Measurements from ENCODE around the gene NUDCD3. TPM values are rescaled to one million over a fixed set of nuclear protein-coding genes. Genes with fewer than 3 reads are reported as not detected.
A peak's percentile ranks its signal among the peaks of the same experiment; 100 is the strongest.

Gene NUDCD3
- total and polyA plus RNA-seq, 2 of the 8 experiments (the other 6 are each of a cell fraction or from before 2014, with no cell fraction given) = 35.2 to 93.7 TPM

DNA sequence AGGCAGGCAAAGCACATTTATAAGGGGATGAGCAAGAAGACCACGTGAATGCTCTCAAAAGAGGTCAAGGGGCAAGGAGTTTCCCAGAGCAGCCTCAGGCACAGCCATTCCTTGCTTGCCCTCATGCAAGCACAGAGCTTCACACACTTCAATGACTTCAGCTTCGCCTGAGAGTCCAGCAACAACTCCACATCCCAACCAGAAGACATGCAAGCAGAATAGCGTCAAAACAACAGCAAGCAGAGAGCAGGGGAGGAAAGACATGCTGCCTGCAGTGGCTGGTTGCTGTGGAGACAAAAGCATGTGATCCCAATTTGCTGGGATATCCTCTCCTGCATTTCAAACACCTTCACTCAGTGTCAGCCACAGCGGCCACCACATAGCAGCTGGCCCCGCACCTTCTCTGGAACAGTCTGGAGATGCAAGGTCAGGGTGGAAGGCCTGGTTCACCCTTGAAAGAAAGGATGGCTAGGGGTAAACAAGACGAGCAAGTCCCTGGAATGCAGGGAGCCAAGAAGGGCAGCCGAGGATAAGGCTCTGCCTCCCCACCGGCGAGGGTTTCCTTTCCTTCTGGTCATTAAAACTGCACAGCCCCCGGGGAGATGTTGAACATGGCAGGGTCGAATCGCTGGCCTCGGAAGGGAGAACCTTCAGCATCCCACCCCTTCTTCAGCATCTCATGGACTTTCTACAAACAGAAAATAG lies 104.9 kb downstream of the NUDCD3 start:
- H3K4me3 ChIP-seq (ENCODE audit: extremely low read depth in 1 of 4, insufficient read depth in 2 of 4, low read depth in 3 of 4, low read length in 4 of 4) = no peak overlapping the region
- no peak overlapping the region for H3K9ac ChIP-seq (replicated peaks in 1 of 4; ENCODE audit: extremely low read depth in 1 of 4, low read depth in 3 of 4, low read length in 3 of 4)
- no peaks in the 10 kb centered on the region for H3K9me3 ChIP-seq (ENCODE audit: insufficient read depth in 2 of 2, low read depth in 1 of 2, low read length in 1 of 2)
- peaks cover 4 to 12% of the 10 kb centered on the region in 2 experiments for H4K20me1 ChIP-seq (replicated peaks in 1 of 2; ENCODE audit: control insufficient read depth in 1 of 2, insufficient read depth in 2 of 2, low read length in 2 of 2)
- peak overlapping the region; percentile 16; the same call in 1 of the 2 replicates for H2BK5ac ChIP-seq (ENCODE audit: low read depth, low read length)
- H3K79me1 ChIP-seq (ENCODE audit: low read depth, low read length) = no peaks in the 10 kb centered on the region; the same call in 1 of the 2 replicates
- TF ChIP-seq NANOG (IDR thresholded peaks at IDR 0.05; ENCODE audit: insufficient read depth, low read depth, low read length, poor library complexity, severe bottlenecking) (no peak), SAP30 (IDR thresholded peaks at IDR 0.05; ENCODE audit: insufficient read depth, insufficient replicate concordance, low read length) (no peak), RXRA (IDR thresholded peaks at IDR 0.05; ENCODE audit: insufficient read depth, low read depth, low read length) (no peak), CTBP2 (IDR thresholded peaks at IDR 0.05; ENCODE audit: borderline replicate concordance, insufficient read depth, insufficient read length, low read length) (no peak), GTF2F1 (IDR thresholded peaks at IDR 0.05; ENCODE audit: borderline replicate concordance, low read depth, low read length) (no peak), TCF12 (IDR thresholded peaks at IDR 0.05; ENCODE audit: low read depth, low read length) (no peak), ZNF274 (IDR thresholded peaks at IDR 0.05; ENCODE audit: borderline replicate concordance, extremely low read depth, low read length) (no peak), CBX5 (IDR thresholded peaks at IDR 0.05; ENCODE audit: low read depth, low read length) (no peak), EP300 (IDR thresholded peaks at IDR 0.05; ENCODE audit: borderline replicate concordance in 1 of 2, low read depth in 2 of 2, low read length in 2 of 2) (no peak), EZH2 (IDR thresholded peaks at IDR 0.05; ENCODE audit: low read depth, low read length, severe bottlenecking) (no peak)
- TF ChIP-seq, protein P1, sequence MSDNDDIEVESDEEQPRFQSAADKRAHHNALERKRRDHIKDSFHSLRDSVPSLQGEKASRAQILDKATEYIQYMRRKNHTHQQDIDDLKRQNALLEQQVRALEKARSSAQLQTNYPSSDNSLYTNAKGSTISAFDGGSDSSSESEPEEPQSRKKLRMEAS (IDR thresholded peaks at IDR 0.05) = no peak
- no peak overlapping the region for H2BK12ac ChIP-seq (ENCODE audit: low read depth, low read length)
- H2BK20ac ChIP-seq (ENCODE audit: low read length) = no peak overlapping the region
- H3K79me2 ChIP-seq (ENCODE audit: control insufficient read depth in 1 of 2, insufficient read depth in 2 of 2, low read length in 2 of 2) = no peaks in the 10 kb centered on the region
- peaks cover 0 to 9% (median 2%) of the 10 kb centered on the region in 4 experiments; a peak in 3 of 8 replicates for H3K36me3 ChIP-seq (ENCODE audit: control insufficient read depth in 2 of 4, insufficient read depth in 4 of 4, low read length in 3 of 4)
- DNase-seq (ENCODE audit: low read depth in 1 of 2, low spot score in 2 of 2) (peak in 1 of 2 experiments; percentile 23), FAIRE-seq (no peak)
- H3K4me2 ChIP-seq (ENCODE audit: insufficient read depth in 1 of 2, low read depth in 2 of 2, low read length in 2 of 2) = no peak overlapping the region
- no peak overlapping the region for H3K27ac ChIP-seq (ENCODE audit: low read depth, low read length)
- ChIA-PET CTCF (ENCODE audit: partially characterized antibody) (interaction anchor here (0.7 to 1.0 kb wide), 2 partner anchors 38 to 76 kb away, joined by 3 read pairs; no protein-coding TSS in a partner anchor), POLR2A (ENCODE audit: partially characterized antibody) (no interaction called here)
- no peak overlapping the region for H4K8ac ChIP-seq (ENCODE audit: extremely low read depth, insufficient read depth, low read length)
- H2AFZ ChIP-seq (ENCODE audit: low read length) = no peak overlapping the region
- H3K4me1 ChIP-seq (replicated peaks in 1 of 4; ENCODE audit: control insufficient read depth in 3 of 4, insufficient read depth in 4 of 4, low read length in 3 of 4) = no peaks in the 10 kb centered on the region
- no peaks in the 10 kb centered on the region for H3K23me2 ChIP-seq (ENCODE audit: low read depth, low read length)
- no peak overlapping the region for H3K56ac ChIP-seq (replicated peaks; ENCODE audit: insufficient read length, low read depth, low read length)
- H3K23ac ChIP-seq (ENCODE audit: insufficient read length) = no peak overlapping the region
- H2BK15ac ChIP-seq (ENCODE audit: low read length) = no peak overlapping the region
- no peak overlapping the region for H2BK120ac ChIP-seq (replicated peaks; ENCODE audit: low read depth, low read length)
- no peak overlapping the region for H4K91ac ChIP-seq (replicated peaks; ENCODE audit: insufficient read length, low read length)
- H3K18ac ChIP-seq (ENCODE audit: extremely low read depth, low read length) = no peak overlapping the region
- H3K14ac ChIP-seq (ENCODE audit: insufficient read length) = no peak overlapping the region
- H2AK5ac ChIP-seq (ENCODE audit: low read depth, low read length) = no peak overlapping the region
- no peak overlapping the region for H4K5ac ChIP-seq (ENCODE audit: insufficient read length, low read depth, low read length)
- no peaks in the 10 kb centered on the region for H3K27me3 ChIP-seq (replicated peaks in 1 of 4; ENCODE audit: control insufficient read depth in 3 of 4, extremely low read depth in 1 of 4, insufficient read depth in 3 of 4, low read length in 3 of 4)
- WGBS, 2 experiments (ENCODE audit: extremely low coverage in 1 of 2, insufficient coverage in 1 of 2, insufficient read length in 1 of 2, insufficient replicate concordance in 2 of 2, low coverage in 1 of 2, low lambda C conversion rate in 2 of 2, missing lambda C conversion rate in 1 of 2) = 87% methylated on average over 13 of the region's 13 CpGs; no CpG with 5 or more reads in 1 of the 2 experiments
- no peak overlapping the region for H3K4ac ChIP-seq (replicated peaks; ENCODE audit: insufficient read length, low read depth, low read length)

Data from H1 (cell line).